Activated T-helper 1 cell treated with Interleukin-2 at 50 U/mL for 16 hours (primary cell): ENCODE results near the gene C1QC.
"Not testable (repeated sequence)": the region's sequence is repeated elsewhere in the genome, so short reads cannot be mapped to it uniquely, and the experiment has no call there.

ENCODE experiments used
- DNase-seq: peaks from one replicate; pipeline ENCODE4 v3.0.0-alpha.2; 2020; ENCODE audit warnings: low read depth

Gene C1QC

GRCh38 chr1:22651941-22652856 lies 8.8 kb downstream of the C1QC start:
- no peak for DNase-seq

GRCh38 chr1:22652881-22653316 lies 9.5 kb downstream of the C1QC start, which contains the start of gene C1QB:
TSS of gene C1QB (plus strand) at chr1:22653236. CDS start at chr1:22659463, 6,227 bp downstream.
- no peak for DNase-seq

GRCh38 chr1:22654692-22655091 lies 11.3 kb downstream of the C1QC start:
- DNase-seq, result no peak

- DNase-seq, result no peak
Measured at GRCh38 chr1:22658385-22659163, 15.1 kb downstream of the C1QC start.

- DNase-seq, result no peak
Measured at GRCh38 chr1:22660716-22661241, 17.3 kb downstream of the C1QC start.

- DNase-seq, result no peak
Measured at GRCh38 chr1:22661880-22662279, 18.4 kb downstream of the C1QC start.

GRCh38 chr1:22662318-22662717 lies 18.9 kb downstream of the C1QC start:
- no peak for DNase-seq

- no peak for DNase-seq
Measured at GRCh38 chr1:22662986-22663408, 19.6 kb downstream of the C1QC start.

GRCh38 chr1:22665752-22666151 lies 22.3 kb downstream of the C1QC start:
- no peak for DNase-seq

- no peak for DNase-seq
Measured at GRCh38 chr1:22666412-22666811, 23.0 kb downstream of the C1QC start.

- DNase-seq, result not testable (repeated sequence)
Measured at GRCh38 chr1:22668840-22669239, 25.4 kb downstream of the C1QC start.

GRCh38 chr1:22670352-22670975 lies 27.0 kb downstream of the C1QC start:
- no peak for DNase-seq

GRCh38 chr1:22671999-22672398 lies 28.6 kb downstream of the C1QC start:
- no peak for DNase-seq

GRCh38 chr1:22673486-22674409 lies 30.3 kb downstream of the C1QC start:
- DNase-seq, result no peak

GRCh38 chr1:22674410-22674749 lies 30.9 kb downstream of the C1QC start:
- DNase-seq, result no peak

- not testable (repeated sequence) for DNase-seq
Measured at GRCh38 chr1:22676151-22676550, 32.7 kb downstream of the C1QC start.

- DNase-seq, result no peak
Measured at GRCh38 chr1:22676916-22677583, 33.6 kb downstream of the C1QC start.

- DNase-seq, result no peak
Measured at GRCh38 chr1:22677931-22678896, 34.8 kb downstream of the C1QC start.

- DNase-seq, result no peak
Measured at GRCh38 chr1:22680726-22681125, 37.3 kb downstream of the C1QC start.
